ENCODE measurements around the gene CNDP2.

GRCh38 chr18:74529378-74529777 is 33.2 kb downstream of the CNDP2 start:
- TF ChIP-seq CTCF (IDR thresholded peaks at IDR 0.05) (no peak), ZFX (IDR thresholded peaks at IDR 0.05; ENCODE audit: borderline replicate concordance) (no peak)

Measured in 22Rv1 (cell line).